Fibroblast of the conjunctiva (primary cell): ENCODE results near the gene NUDCD3.

Experiments
- DNase-seq: peaks from one replicate; pipeline ENCODE4 v3.0.0-alpha.2; 2010; ENCODE audit warnings: low read depth

NUDCD3 gene

GRCh38 chr7:44400033-44400511 lies 90.4 kb downstream of the NUDCD3 start:
- DNase-seq, result no peak

- DNase-seq, result peak; percentile 30
These were observed 91.4 kb downstream of the NUDCD3 start for GRCh38 chr7:44398953-44399574.

GRCh38 chr7:44398511-44398911 lies 91.9 kb downstream of the NUDCD3 start:
- no peak for DNase-seq

GRCh38 chr7:44396931-44397545 lies 93.4 kb downstream of the NUDCD3 start:
- DNase-seq, result no peak

- DNase-seq, result no peak
These were observed 94.0 kb downstream of the NUDCD3 start for GRCh38 chr7:44396496-44396895.

- no peak for DNase-seq
These were observed 95.4 kb downstream of the NUDCD3 start for GRCh38 chr7:44395067-44395466.

GRCh38 chr7:44394636-44395035 lies 95.8 kb downstream of the NUDCD3 start:
- DNase-seq, result no peak

GRCh38 chr7:44394112-44394447 lies 96.4 kb downstream of the NUDCD3 start:
- no peak for DNase-seq

- no peak for DNase-seq
These were observed 97.0 kb downstream of the NUDCD3 start for GRCh38 chr7:44393238-44394111.

- DNase-seq, result no peak
These were observed 97.8 kb downstream of the NUDCD3 start for GRCh38 chr7:44392618-44393010.

GRCh38 chr7:44391746-44392617 lies 98.5 kb downstream of the NUDCD3 start:
- DNase-seq, result no peak

- no peak for DNase-seq
These were observed 99.3 kb downstream of the NUDCD3 start for GRCh38 chr7:44391171-44391570.

- no peak for DNase-seq
These were observed 99.8 kb downstream of the NUDCD3 start for GRCh38 chr7:44390701-44391100.

- DNase-seq, result no peak
These were observed 102.1 kb downstream of the NUDCD3 start for GRCh38 chr7:44388089-44388970.

GRCh38 chr7:44387389-44387788 lies 103.1 kb downstream of the NUDCD3 start:
- DNase-seq, result no peak

GRCh38 chr7:44386139-44386913 lies 104.1 kb downstream of the NUDCD3 start:
- DNase-seq, result no peak

GRCh38 chr7:44385434-44386138 lies 104.9 kb downstream of the NUDCD3 start:
- no peak for DNase-seq

GRCh38 chr7:44384586-44385433 lies 105.6 kb downstream of the NUDCD3 start:
- DNase-seq, result no peak

GRCh38 chr7:44383566-44383965 lies 106.9 kb downstream of the NUDCD3 start:
- DNase-seq, result peak; percentile 21
